Prostate gland (tissue), 2 donors: ENCODE data around the gene CACNA1D. TPM values are rescaled to one million over a fixed set of nuclear protein-coding genes. Genes with fewer than 3 reads are reported as not detected.

Experiments
- DNase-seq: peaks from one replicate; pipeline ENCODE4 v3.0.0-alpha.2; 2019; ENCODE audit warnings: low spot score
- H3K27ac ChIP-seq, 2 donors: fragments of 200-600 bp; sonication (generic); 2 replicates each; pipeline ENCODE4 v1.5.1; 2017 to 2019
- H3K27me3 ChIP-seq: fragments of 200-600 bp; sonication (generic); replicated peaks from 2 replicates; pipeline ENCODE4 v1.5.1; 2019; ENCODE audit not compliant: insufficient read depth
- H3K36me3 ChIP-seq, 2 donors: fragments of 200-600 bp; sonication (generic); 1 replicate in 1 of 2; 2 replicates in 1 of 2; pipeline versions ENCODE4 v1.5.1 to v1.8.1; 2017 to 2019
- H3K4me1 ChIP-seq: fragments of 200-600 bp; sonication (generic); replicated peaks from 2 replicates; pipeline ENCODE4 v1.5.1; 2019
- H3K4me3 ChIP-seq, 2 donors: fragments of 200-600 bp; sonication (generic); 2 replicates each; pipeline ENCODE4 v1.5.1; 2017 to 2019
- H3K9me3 ChIP-seq: fragments of 200-600 bp; sonication (generic); 2 replicates; pipeline ENCODE4 v1.5.1; 2017
- POLR2A ChIP-seq: fragments of 450-650 bp; IDR thresholded peaks from one replicate; pipeline ENCODE4 v1.6.1; 2016; ENCODE audit warnings: antibody characterized with exemption, mild to moderate bottlenecking
- POLR2AphosphoS5 ChIP-seq: sonication (generic); formaldehyde crosslinking; IDR thresholded peaks from one replicate; pipeline ENCODE4 v1.6.1; 2017; ENCODE audit warnings: antibody characterized with exemption
- WGBS: methylation state at CpG from one replicate; pipeline ENCODE4 v1.1.5; 2018; 5-methylcytosine and 5-hydroxymethylcytosine counted together
- intact Hi-C: fragments of 100-400 bp; cut with DNase I; formaldehyde crosslinking; loops from one replicate; pipeline ENCODE4 v1.14.2; 2022
- total RNA-seq, 2 donors: library from RNA; depleted of rRNA; stranded (reverse); fragments of >200 nt; gene quantifications; one replicate each; pipeline ENCODE4 v1.1.0, GENCODE V29; 2016
- TF ChIP-seq, protein P1 (sequence below), 4 experiments: fragments of 200-600 bp in 2 of 4; fragments of 450-650 bp in 2 of 4; sonication (generic) in 2 of 4; IDR thresholded peaks; 1 replicate in 3 of 4; 2 replicates in 1 of 4; pipeline ENCODE4 v1.5.1; 2016 to 2019; ENCODE audit warnings: antibody characterized with exemption in 4 of 4, mild to moderate bottlenecking in 2 of 4, moderate library complexity in 2 of 4

Gene CACNA1D
- total RNA-seq, 2 donors from 2014 or later, result 15.5 to 45.1 TPM

DNA sequence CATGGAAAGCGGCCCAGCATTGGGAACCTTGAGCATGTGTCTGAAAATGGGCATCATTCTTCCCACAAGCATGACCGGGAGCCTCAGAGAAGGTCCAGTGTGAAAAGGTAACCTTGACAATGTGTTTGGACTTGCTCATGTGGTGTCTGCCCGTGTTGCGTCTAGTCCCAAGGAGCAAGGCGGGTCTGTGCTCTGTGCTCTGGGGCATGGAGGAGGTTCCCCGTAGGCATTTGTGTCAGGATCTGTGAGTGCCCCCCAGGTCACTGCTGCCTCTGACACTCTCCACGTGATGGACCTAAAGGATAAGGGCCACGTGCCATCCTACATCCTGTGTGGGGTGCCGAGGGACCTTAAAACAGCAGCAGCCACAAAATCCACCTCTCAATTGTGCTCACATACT, 306.9 kb downstream of the CACNA1D start:
- Histone ChIP-seq H3K27ac (no peak overlapping the region), H3K4me3 (no peak overlapping the region), H3K4me1 (no peaks in the 10 kb centered on the region), H3K9me3 (no peaks in the 10 kb centered on the region), H3K36me3 (no peaks in the 10 kb centered on the region), H3K27me3 (no peaks in the 10 kb centered on the region)
- DNase-seq, result no peak
- TF ChIP-seq, protein P1, sequence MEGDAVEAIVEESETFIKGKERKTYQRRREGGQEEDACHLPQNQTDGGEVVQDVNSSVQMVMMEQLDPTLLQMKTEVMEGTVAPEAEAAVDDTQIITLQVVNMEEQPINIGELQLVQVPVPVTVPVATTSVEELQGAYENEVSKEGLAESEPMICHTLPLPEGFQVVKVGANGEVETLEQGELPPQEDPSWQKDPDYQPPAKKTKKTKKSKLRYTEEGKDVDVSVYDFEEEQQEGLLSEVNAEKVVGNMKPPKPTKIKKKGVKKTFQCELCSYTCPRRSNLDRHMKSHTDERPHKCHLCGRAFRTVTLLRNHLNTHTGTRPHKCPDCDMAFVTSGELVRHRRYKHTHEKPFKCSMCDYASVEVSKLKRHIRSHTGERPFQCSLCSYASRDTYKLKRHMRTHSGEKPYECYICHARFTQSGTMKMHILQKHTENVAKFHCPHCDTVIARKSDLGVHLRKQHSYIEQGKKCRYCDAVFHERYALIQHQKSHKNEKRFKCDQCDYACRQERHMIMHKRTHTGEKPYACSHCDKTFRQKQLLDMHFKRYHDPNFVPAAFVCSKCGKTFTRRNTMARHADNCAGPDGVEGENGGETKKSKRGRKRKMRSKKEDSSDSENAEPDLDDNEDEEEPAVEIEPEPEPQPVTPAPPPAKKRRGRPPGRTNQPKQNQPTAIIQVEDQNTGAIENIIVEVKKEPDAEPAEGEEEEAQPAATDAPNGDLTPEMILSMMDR (IDR thresholded peaks at IDR 0.05), result no peak
- TF ChIP-seq POLR2AphosphoS5, result no peak
- TF ChIP-seq POLR2A, result no peak
- WGBS, result 91% methylated on average over 9 of the region's 9 CpGs
- intact Hi-C loops, result no loop called here

DNA sequence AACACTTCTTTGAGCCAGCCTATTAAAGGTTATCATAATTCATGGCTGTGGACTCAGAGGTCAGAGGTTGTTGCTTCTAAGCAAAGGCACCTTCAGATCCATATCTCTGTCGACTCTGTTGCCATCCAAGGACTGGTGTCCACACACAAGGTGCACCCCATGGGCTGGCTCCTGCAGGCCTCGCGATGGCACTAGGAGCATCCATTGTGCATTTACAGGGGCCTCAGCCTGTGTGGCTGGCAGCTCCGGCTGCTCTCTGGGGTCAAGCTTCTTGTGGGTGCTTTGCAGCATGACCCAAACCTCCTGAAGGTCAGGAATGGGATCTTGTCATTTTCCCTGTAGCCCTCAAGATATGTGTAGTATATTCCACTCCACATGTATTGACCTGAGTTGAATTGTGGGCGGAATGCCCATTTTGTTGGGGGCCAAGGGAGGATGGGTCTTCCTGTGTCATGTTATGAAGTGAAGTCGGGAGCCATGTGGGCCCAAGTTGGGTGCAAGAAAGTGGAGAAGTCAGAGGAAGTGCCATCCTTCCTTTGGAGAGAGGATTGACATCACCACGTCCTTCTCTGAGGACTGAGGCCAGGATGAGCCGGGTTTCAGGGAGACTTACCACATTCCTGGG, 308.0 kb downstream of the CACNA1D start:
- no peak overlapping the region for H3K4me3 ChIP-seq
- H3K36me3 ChIP-seq, result no peaks in the 10 kb centered on the region
- intact Hi-C loops, result no loop called here
- H3K9me3 ChIP-seq, result no peaks in the 10 kb centered on the region
- H3K27me3 ChIP-seq, result no peaks in the 10 kb centered on the region
- no peaks in the 10 kb centered on the region for H3K4me1 ChIP-seq
- no peak for TF ChIP-seq POLR2AphosphoS5
- WGBS, result 93% methylated on average over 8 of the region's 8 CpGs
- H3K27ac ChIP-seq, result no peak overlapping the region
- DNase-seq, result no peak

DNA sequence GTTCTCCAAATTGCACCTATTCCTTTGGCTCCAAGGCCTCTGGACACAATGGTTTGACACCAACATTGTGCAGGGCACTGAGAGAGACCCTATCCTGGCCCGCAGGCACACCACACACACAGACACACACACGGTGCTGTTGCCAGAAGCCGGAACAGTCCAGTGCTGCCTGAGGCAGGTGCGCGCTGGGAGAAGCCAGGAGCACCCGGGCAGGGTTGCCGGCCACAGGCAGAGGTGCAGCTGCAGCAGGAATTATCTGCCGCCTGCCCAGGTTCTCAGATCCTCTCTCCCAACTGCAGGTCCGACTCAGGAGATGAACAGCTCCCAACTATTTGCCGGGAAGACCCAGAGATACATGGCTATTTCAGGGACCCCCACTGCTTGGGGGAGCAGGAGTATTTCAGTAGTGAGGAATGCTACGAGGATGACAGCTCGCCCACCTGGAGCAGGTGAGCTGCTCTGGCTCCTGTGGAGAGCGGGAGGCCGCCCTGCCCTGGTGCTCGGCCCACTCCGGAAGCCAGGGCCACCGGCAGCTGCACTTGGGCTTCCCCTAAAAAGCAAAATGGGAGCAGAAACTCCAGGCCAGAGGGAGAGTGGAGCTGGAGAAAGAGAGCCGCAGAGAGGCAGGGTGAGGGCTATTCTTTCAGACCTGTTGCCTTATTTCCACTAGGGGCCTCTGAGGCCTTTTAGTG, 308.9 kb downstream of the CACNA1D start:
- Histone ChIP-seq H3K27ac (no peak overlapping the region), H3K9me3 (no peaks in the 10 kb centered on the region), H3K36me3 (no peaks in the 10 kb centered on the region), H3K4me1 (no peaks in the 10 kb centered on the region), H3K27me3 (no peaks in the 10 kb centered on the region), H3K4me3 (no peak overlapping the region)
- intact Hi-C loops, result no loop called here
- no peak for DNase-seq
- 90% methylated on average over 15 of the region's 18 CpGs for WGBS
- TF ChIP-seq POLR2A (no peak), POLR2AphosphoS5 (no peak)
- TF ChIP-seq, protein P1 (IDR thresholded peaks at IDR 0.05), result no peak

DNA sequence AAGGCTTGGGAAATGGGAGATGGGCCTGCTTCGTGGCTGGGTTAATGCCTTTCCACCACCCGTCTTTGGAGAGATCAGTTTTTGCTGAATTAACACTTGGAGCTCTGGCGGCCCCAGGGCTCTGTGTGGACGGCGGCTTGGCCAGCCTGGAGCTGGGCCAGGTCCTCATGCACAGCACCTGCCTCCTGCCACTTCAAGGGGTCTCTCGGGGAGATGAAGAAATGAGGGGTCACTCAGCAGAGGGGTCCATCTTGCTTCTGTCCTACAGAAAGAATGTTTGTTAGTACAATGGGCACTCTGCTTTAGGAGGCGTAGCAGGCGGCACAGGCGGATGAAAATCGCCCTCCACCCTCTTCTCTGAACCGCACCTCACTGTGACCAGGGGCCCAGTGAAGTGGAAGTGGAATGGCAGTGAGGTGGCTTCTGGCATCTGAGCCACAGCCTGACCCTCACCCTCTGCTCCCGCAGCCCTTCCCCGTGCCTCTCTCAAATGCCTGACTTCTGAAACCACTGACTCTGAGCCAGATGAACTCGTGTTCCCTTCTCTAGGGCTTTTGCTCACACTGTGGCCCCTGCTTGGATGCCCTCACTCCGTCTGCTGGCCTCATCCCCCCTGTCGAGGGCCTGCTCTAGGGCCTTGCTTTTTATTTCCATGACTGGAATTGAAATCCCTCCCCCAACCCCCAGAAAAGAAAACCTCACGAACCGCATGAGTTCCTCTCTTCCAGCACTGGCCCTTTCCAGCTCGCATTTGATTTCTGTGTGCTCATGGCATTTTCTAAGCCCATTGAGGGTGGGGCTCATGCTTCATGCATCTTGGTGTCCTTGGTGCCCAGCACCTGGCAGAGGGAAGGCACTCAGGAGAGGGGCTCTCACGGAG, 309.6 kb downstream of the CACNA1D start:
- Histone ChIP-seq H3K36me3 (no peaks in the 10 kb centered on the region), H3K4me1 (no peaks in the 10 kb centered on the region), H3K9me3 (no peaks in the 10 kb centered on the region), H3K27me3 (no peaks in the 10 kb centered on the region), H3K4me3 (no peak overlapping the region), H3K27ac (no peak overlapping the region)
- TF ChIP-seq POLR2A (no peak), POLR2AphosphoS5 (no peak)
- TF ChIP-seq, protein P1 (IDR thresholded peaks at IDR 0.05), result no peak
- DNase-seq, result no peak
- 80% methylated on average over 20 of the region's 20 CpGs for WGBS
- intact Hi-C loops, result no loop called here

DNA sequence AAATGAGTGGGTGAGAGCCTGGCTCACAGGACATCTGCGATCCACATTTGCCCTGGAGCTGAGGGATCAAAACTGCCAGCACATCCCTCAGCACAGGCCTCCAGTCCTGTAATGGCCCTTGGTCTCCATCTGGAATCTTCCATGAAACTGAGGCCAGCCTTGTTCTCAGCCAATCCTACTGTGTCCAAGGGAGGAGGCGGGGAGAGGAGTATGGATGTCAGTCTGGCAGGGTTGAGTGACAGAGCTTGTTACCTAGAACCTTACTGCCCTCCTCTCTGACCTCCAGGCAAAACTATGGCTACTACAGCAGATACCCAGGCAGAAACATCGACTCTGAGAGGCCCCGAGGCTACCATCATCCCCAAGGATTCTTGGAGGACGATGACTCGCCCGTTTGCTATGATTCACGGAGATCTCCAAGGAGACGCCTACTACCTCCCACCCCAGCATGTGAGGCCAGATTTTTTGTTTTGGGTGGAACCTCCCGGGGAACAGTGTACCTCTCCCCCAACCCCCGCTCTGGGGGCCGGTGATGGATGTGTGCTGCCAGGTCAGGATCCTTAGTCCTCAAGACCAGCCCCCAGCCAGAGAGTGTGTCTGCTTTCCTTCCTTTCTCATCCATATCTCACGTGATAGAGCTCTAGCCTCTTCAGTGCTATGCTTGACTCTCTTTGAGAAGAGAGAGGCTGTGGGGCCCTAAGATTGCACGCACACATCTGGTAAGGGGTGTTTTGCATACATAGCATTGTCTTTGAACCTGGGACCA, 310.5 kb downstream of the CACNA1D start:
- intact Hi-C loops, result no loop called here
- TF ChIP-seq POLR2AphosphoS5 (no peak), POLR2A (no peak)
- TF ChIP-seq, protein P1 (IDR thresholded peaks at IDR 0.05), result no peak
- Histone ChIP-seq H3K36me3 (no peaks in the 10 kb centered on the region), H3K9me3 (no peaks in the 10 kb centered on the region), H3K4me3 (no peak overlapping the region), H3K27ac (no peak overlapping the region), H3K4me1 (no peaks in the 10 kb centered on the region), H3K27me3 (no peaks in the 10 kb centered on the region)
- no peak for DNase-seq
- WGBS, result 74% methylated on average over 14 of the region's 14 CpGs
